K562 (cell line): ENCODE measurements around the gene PPARG. TPM values are rescaled to one million over a fixed set of nuclear protein-coding genes. Genes with fewer than 3 reads are reported as not detected.
A peak's percentile ranks its signal among the peaks of the same experiment; 100 is the strongest.

Experiments used
- ATF7 ChIP-seq: fragments of 450-650 bp; IDR thresholded peaks from 2 replicates; pipeline ENCODE4 v1.7.1; 2014; ENCODE audit warnings: mild to moderate bottlenecking, moderate library complexity
- BHLHE40 ChIP-seq: IDR thresholded peaks from 2 replicates; pipeline ENCODE4 v1.6.1; 2011; ENCODE audit warnings: low read length, improper control_type of control experiment
- CXXC5 ChIP-seq: fragments of 250-450 bp; sonication (Bioruptor Pico); IDR thresholded peaks from 2 replicates; pipeline ENCODE4 v1.8.0; 2022; ENCODE audit warnings: inconsistent platforms, mild to moderate bottlenecking, moderate library complexity
- ETV1 ChIP-seq: fragments of 450-650 bp; conservative IDR thresholded peaks from 2 replicates; pipeline ENCODE4 v1.6.1; 2016; ENCODE audit warnings: missing genetic modification characterization, control low read depth, low read depth, missing compliant biosample characterization
- FOSL1 ChIP-seq: fragments of 200-800 bp; sonication (Bioruptor generic); conservative IDR thresholded peaks from 2 replicates; pipeline ENCODE4 v1.6.1; 2016; ENCODE audit warnings: missing genetic modification characterization, missing compliant biosample characterization
- KAT8 ChIP-seq: fragments of 450-650 bp; IDR thresholded peaks from 2 replicates; pipeline ENCODE4 v1.6.1; 2016; ENCODE audit warnings: low read depth, mild to moderate bottlenecking
- MEIS2 ChIP-seq: fragments of 450-650 bp; IDR thresholded peaks from 2 replicates; pipeline ENCODE4 v1.6.1; 2014; ENCODE audit warnings: mild to moderate bottlenecking; ENCODE audit not compliant: partially characterized antibody
- NFIC ChIP-seq: fragments of 450-650 bp; IDR thresholded peaks from 2 replicates; pipeline ENCODE4 v1.6.1; 2017; ENCODE audit warnings: mild to moderate bottlenecking, inconsistent platforms
- SRSF7 ChIP-seq: fragments of 200-400 bp; formaldehyde crosslinking; optimal IDR thresholded peaks from 2 replicates; pipeline ENCODE3; 2017; ENCODE audit warnings: mild to moderate bottlenecking, low read depth, low read length
- TAL1 ChIP-seq: fragments of 450-650 bp; IDR thresholded peaks from 2 replicates; pipeline ENCODE4 v1.6.1; 2016; ENCODE audit warnings: mild to moderate bottlenecking
- TFAM ChIP-seq: fragments of 250-450 bp; sonication (Bioruptor Pico); conservative IDR thresholded peaks from 2 replicates; pipeline ENCODE4 v1.5.0; 2021; ENCODE audit warnings: mild to moderate bottlenecking, moderate library complexity
- TRIM28 ChIP-seq: fragments of 450-650 bp; IDR thresholded peaks from 2 replicates; pipeline ENCODE4 v1.6.1; 2017
- ZNF444 ChIP-seq: fragments of 250-450 bp; sonication (Bioruptor Pico); IDR thresholded peaks from 2 replicates; pipeline ENCODE4 v1.4.0; 2020; ENCODE audit warnings: mild to moderate bottlenecking, moderate library complexity
- ZNF668 ChIP-seq: fragments of 250-450 bp; sonication (Bioruptor Pico); IDR thresholded peaks from 2 replicates; pipeline ENCODE4 v1.8.0; 2022; ENCODE audit warnings: mild to moderate bottlenecking, inconsistent platforms
- polyA plus RNA-seq, 8 experiments: library from polyadenylated mRNA; depleted of rRNA in 4 of 8; stranded (reverse) in 5 of 8; unstranded in 3 of 8; fragments of >200 nt; fragmentation: Nextera tagmentation in 2 of 8; fragmentation: Illumina TruSeq in 1 of 8; extraction: Ambion mirVana in 2 of 8; extraction: Trizol in 1 of 8; gene quantifications; 2 replicates each; pipeline versions ENCODE4 v1.2.1 to v1.2.3, GENCODE V29; 2011 to 2014; ENCODE audit warnings: inconsistent platforms in 1 of 8, missing spikeins in 1 of 8
- total RNA-seq, 7 experiments: library from RNA; depleted of rRNA in 6 of 7; stranded (reverse); fragments of >200 nt in 6 of 7; fragmentation: Illumina TruSeq in 2 of 7; extraction: Trizol in 2 of 7; gene quantifications; 2 replicates each; pipeline versions ENCODE4 v1.2.1 to v1.2.3, GENCODE V29; 2011 to 2021; ENCODE audit warnings: low replicate concordance in 1 of 7
- TF ChIP-seq, protein P1 (sequence below): sonication (generic); formaldehyde crosslinking; IDR thresholded peaks from 2 replicates; pipeline ENCODE4 v1.8.1; 2023; ENCODE audit warnings: missing genetic modification reagents, mild to moderate bottlenecking, borderline replicate concordance
- TF ChIP-seq, protein P2 (sequence below): sonication (generic); formaldehyde crosslinking; IDR thresholded peaks from 2 replicates; pipeline ENCODE4 v1.8.0; 2022; ENCODE audit warnings: missing genetic modification reagents, mild to moderate bottlenecking, moderate library complexity, borderline replicate concordance
- TF ChIP-seq, protein P3 (sequence below): fragments of 200-800 bp; sonication (Bioruptor generic); IDR thresholded peaks from 2 replicates; pipeline ENCODE4 v1.6.1; 2017; ENCODE audit warnings: missing genetic modification characterization, missing compliant biosample characterization
- TF ChIP-seq, protein P4 (sequence below): fragments of 450-650 bp; IDR thresholded peaks from 2 replicates; pipeline ENCODE4 v1.6.1; 2016; ENCODE audit warnings: low read depth, mild to moderate bottlenecking, moderate library complexity
- TF ChIP-seq, protein P5 (sequence below): sonication (generic); formaldehyde crosslinking; IDR thresholded peaks from 2 replicates; pipeline ENCODE4 v1.8.0; 2023; ENCODE audit warnings: mild to moderate bottlenecking, missing genetic modification reagents

PPARG gene
- total and polyA plus RNA-seq, 9 of the 15 experiments (the other 6 are each of a cell fraction or from before 2014, with no cell fraction given): not detected

DNA sequence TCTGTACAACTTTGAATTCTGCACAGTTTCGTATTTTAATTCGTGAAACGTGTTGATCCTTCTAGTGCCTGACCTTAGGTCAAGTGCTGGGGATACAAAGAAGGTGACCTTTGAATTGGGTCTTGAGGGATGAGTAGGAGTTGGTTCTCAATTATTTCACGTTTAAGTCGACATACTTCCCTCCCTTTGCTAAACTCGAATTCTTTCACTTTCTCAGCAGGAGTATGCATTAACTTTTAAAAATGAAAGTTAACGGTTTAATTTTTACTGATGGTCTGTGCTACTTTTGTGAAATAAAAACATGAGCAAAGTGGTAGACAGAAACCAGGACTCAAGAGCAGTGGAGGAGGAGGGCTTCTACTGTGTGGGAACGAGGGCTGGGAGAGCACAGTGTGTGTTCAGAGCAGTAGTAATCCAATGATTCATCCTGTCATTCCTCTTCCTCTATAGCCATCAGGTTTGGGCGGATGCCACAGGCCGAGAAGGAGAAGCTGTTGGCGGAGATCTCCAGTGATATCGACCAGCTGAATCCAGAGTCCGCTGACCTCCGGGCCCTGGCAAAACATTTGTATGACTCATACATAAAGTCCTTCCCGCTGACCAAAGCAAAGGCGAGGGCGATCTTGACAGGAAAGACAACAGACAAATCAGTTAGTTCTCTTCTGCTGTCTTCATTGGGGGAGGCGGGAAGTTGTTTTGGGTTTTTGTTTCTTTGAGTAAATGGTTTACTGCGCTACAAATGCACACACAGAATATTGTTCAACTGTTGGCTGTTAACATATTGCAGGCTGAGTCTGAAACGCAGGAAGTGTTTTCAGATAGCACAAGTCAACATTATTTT lies 116.8 kb downstream of the PPARG start (continued):
- TF ChIP-seq ZNF444 (CRISPR knock-in tag): 0 out of 2 replicates have a peak, but pooled peaks have one; percentile 8
- TF ChIP-seq ATF7: peak; percentile 94
- TF ChIP-seq, protein P1, sequence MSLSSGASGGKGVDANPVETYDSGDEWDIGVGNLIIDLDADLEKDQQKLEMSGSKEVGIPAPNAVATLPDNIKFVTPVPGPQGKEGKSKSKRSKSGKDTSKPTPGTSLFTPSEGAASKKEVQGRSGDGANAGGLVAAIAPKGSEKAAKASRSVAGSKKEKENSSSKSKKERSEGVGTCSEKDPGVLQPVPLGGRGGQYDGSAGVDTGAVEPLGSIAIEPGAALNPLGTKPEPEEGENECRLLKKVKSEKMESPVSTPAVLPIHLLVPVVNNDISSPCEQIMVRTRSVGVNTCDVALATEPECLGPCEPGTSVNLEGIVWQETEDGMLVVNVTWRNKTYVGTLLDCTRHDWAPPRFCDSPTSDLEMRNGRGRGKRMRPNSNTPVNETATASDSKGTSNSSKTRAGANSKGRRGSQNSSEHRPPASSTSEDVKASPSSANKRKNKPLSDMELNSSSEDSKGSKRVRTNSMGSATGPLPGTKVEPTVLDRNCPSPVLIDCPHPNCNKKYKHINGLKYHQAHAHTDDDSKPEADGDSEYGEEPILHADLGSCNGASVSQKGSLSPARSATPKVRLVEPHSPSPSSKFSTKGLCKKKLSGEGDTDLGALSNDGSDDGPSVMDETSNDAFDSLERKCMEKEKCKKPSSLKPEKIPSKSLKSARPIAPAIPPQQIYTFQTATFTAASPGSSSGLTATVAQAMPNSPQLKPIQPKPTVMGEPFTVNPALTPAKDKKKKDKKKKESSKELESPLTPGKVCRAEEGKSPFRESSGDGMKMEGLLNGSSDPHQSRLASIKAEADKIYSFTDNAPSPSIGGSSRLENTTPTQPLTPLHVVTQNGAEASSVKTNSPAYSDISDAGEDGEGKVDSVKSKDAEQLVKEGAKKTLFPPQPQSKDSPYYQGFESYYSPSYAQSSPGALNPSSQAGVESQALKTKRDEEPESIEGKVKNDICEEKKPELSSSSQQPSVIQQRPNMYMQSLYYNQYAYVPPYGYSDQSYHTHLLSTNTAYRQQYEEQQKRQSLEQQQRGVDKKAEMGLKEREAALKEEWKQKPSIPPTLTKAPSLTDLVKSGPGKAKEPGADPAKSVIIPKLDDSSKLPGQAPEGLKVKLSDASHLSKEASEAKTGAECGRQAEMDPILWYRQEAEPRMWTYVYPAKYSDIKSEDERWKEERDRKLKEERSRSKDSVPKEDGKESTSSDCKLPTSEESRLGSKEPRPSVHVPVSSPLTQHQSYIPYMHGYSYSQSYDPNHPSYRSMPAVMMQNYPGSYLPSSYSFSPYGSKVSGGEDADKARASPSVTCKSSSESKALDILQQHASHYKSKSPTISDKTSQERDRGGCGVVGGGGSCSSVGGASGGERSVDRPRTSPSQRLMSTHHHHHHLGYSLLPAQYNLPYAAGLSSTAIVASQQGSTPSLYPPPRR: no peak
- TF ChIP-seq TRIM28: no peak
- no peak for TF ChIP-seq ZNF668 (CRISPR knock-in tag)
- TF ChIP-seq TAL1: 0 out of 2 replicates have a peak, but pooled peaks have one; percentile 9
- peak; percentile 100 for TF ChIP-seq FOSL1 (tag)
- peak; percentile 58 for TF ChIP-seq NFIC
- TF ChIP-seq, protein P2, sequence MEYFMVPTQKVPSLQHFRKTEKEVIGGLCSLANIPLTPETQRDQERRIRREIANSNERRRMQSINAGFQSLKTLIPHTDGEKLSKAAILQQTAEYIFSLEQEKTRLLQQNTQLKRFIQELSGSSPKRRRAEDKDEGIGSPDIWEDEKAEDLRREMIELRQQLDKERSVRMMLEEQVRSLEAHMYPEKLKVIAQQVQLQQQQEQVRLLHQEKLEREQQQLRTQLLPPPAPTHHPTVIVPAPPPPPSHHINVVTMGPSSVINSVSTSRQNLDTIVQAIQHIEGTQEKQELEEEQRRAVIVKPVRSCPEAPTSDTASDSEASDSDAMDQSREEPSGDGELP (CRISPR knock-in tag): peak; percentile 99
- peak; percentile 92 for TF ChIP-seq ETV1 (tag)
- peak; percentile 69 for TF ChIP-seq BHLHE40
- TF ChIP-seq, protein P3, sequence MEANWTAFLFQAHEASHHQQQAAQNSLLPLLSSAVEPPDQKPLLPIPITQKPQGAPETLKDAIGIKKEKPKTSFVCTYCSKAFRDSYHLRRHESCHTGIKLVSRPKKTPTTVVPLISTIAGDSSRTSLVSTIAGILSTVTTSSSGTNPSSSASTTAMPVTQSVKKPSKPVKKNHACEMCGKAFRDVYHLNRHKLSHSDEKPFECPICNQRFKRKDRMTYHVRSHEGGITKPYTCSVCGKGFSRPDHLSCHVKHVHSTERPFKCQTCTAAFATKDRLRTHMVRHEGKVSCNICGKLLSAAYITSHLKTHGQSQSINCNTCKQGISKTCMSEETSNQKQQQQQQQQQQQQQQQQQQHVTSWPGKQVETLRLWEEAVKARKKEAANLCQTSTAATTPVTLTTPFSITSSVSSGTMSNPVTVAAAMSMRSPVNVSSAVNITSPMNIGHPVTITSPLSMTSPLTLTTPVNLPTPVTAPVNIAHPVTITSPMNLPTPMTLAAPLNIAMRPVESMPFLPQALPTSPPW (CRISPR knock-in tag): peak; percentile 29
- TF ChIP-seq, protein P4, sequence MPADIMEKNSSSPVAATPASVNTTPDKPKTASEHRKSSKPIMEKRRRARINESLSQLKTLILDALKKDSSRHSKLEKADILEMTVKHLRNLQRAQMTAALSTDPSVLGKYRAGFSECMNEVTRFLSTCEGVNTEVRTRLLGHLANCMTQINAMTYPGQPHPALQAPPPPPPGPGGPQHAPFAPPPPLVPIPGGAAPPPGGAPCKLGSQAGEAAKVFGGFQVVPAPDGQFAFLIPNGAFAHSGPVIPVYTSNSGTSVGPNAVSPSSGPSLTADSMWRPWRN: peak; percentile 68
- TF ChIP-seq KAT8: no peak
- TF ChIP-seq, protein P5, sequence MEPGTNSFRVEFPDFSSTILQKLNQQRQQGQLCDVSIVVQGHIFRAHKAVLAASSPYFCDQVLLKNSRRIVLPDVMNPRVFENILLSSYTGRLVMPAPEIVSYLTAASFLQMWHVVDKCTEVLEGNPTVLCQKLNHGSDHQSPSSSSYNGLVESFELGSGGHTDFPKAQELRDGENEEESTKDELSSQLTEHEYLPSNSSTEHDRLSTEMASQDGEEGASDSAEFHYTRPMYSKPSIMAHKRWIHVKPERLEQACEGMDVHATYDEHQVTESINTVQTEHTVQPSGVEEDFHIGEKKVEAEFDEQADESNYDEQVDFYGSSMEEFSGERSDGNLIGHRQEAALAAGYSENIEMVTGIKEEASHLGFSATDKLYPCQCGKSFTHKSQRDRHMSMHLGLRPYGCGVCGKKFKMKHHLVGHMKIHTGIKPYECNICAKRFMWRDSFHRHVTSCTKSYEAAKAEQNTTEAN: no peak
- TF ChIP-seq MEIS2: peak; percentile 98
- peak; percentile 96 for TF ChIP-seq CXXC5 (CRISPR knock-in tag)
- no peak for TF ChIP-seq SRSF7
- TF ChIP-seq TFAM (CRISPR knock-in tag): no peak
